SKM-1 treated with dmso at 0.1 percent for 144 hours (cell line): Measurements from ENCODE around the gene NEK8.
"Not testable (repeated sequence)": the region's sequence is repeated elsewhere in the genome, so short reads cannot be mapped to it uniquely, and the experiment has no call there.

Source experiments
- DNase-seq: peaks from one replicate; lab custom pipeline; 2025; ENCODE audit not compliant: unreplicated experiment; lab: John Stamatoyannopoulos, UW

NEK8 gene

GRCh38 chr17:28710861-28711722 is 17.5 kb upstream of the NEK8 start:
- DNase-seq: peak; percentile 65

GRCh38 chr17:28711723-28712031 is 16.9 kb upstream of the NEK8 start, which contains the start of gene PROCA1:
PROCA1 (minus strand) TSS chr17:28711888; CDS start chr17:28711660, 228 bp downstream.
- DNase-seq: no peak

- no peak for DNase-seq
Measured at GRCh38 chr17:28712032-28712704, 16.4 kb upstream of the NEK8 start.

- no peak for DNase-seq
Measured at GRCh38 chr17:28712705-28713415, 15.7 kb upstream of the NEK8 start.

GRCh38 chr17:28714281-28714680 is 14.3 kb upstream of the NEK8 start:
- DNase-seq: no peak

GRCh38 chr17:28715217-28715616 is 13.4 kb upstream of the NEK8 start:
- DNase-seq: no peak

GRCh38 chr17:28716740-28717577 is 11.6 kb upstream of the NEK8 start:
- DNase-seq: no peak

- DNase-seq: no peak
Measured at GRCh38 chr17:28717578-28718332, 10.8 kb upstream of the NEK8 start, which contains the start of gene RAB34. RAB34 (minus strand) TSS chr17:28717868; CDS start chr17:28717266, 602 bp downstream.

- DNase-seq: no peak
Measured at GRCh38 chr17:28718333-28719020, 10.1 kb upstream of the NEK8 start.

- DNase-seq: no peak
Measured at GRCh38 chr17:28719021-28719433, 9.6 kb upstream of the NEK8 start.

- no peak for DNase-seq
Measured at GRCh38 chr17:28720247-28720996, 8.2 kb upstream of the NEK8 start.

- not testable (repeated sequence) for DNase-seq
Measured at GRCh38 chr17:28720997-28721329, 7.6 kb upstream of the NEK8 start.

- no peak for DNase-seq
Measured at GRCh38 chr17:28722417-28723158, 6.0 kb upstream of the NEK8 start.

- no peak for DNase-seq
Measured at GRCh38 chr17:28723159-28723835, 5.3 kb upstream of the NEK8 start.

- DNase-seq: not testable (repeated sequence)
Measured at GRCh38 chr17:28723836-28724499, 4.6 kb upstream of the NEK8 start.

- no peak for DNase-seq
Measured at GRCh38 chr17:28724500-28725165, 4.0 kb upstream of the NEK8 start.
